ENCODE data around the gene ZCCHC14. TPM values are rescaled to one million over a fixed set of nuclear protein-coding genes. Genes with fewer than 3 reads are reported as not detected.

The ZCCHC14 gene
- total and polyA plus RNA-seq, 2 of the 8 experiments (the other 6 are each of a cell fraction or from before 2014, with no cell fraction given), result 8.2 to 28.2 TPM

DNA sequence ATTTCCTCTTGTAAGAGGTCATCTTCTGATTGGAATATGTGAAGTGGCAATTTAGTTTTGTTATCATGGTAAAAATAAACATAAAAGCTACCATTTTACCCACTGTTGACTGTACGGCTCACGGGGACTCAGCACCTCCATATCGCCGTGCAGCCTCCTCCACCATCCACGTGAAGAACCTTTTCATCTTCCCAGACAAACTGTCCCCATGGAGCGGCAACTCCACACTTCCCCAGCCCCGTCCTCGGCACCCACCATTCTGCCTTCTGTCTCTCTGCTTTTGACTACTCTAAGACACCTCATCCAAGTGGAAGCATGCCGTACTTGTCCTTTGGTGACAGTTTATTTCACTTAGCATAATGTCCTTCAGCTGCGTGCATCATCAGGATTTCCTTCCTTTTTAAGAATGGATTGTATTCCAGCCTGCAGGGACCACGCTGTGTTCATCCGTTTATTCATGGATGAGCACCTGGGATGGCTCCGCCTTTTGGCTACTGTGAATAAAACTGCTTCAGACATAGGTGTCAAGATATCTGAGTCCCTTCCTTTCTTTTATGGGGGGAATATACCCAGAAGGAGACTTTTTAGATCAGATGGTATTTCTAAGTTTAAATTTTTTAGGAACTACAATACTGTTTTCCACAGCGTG, 123.6 kb downstream of the ZCCHC14 start:
- ChIA-PET CTCF (ENCODE audit: partially characterized antibody) (interaction anchor here (2.4 kb wide), 1 partner anchor 14 kb away, joined by 7 read pairs; the partner anchor contains the start of gene FBXO31), POLR2A (ENCODE audit: partially characterized antibody) (no interaction called here)
- H2AFZ ChIP-seq (ENCODE audit: low read length), result no peak overlapping the region
- no peak overlapping the region for H3K14ac ChIP-seq (ENCODE audit: insufficient read length)
- FAIRE-seq (no peak), DNase-seq (ENCODE audit: low read depth in 1 of 2, low spot score in 2 of 2) (no peak)
- no peak for TF ChIP-seq TEAD4 (IDR thresholded peaks at IDR 0.05; ENCODE audit: low read depth, low read length)
- TF ChIP-seq CHD2 (IDR thresholded peaks at IDR 0.05; ENCODE audit: low read length), result no peak
- no peak for TF ChIP-seq ASH2L (IDR thresholded peaks at IDR 0.05; ENCODE audit: low read length)
- TF ChIP-seq CREB1 (IDR thresholded peaks at IDR 0.05), result no peak
- no peak for TF ChIP-seq EGR1 (IDR thresholded peaks at IDR 0.05; ENCODE audit: borderline replicate concordance, low read depth, low read length)
- TF ChIP-seq SIRT6 (IDR thresholded peaks at IDR 0.05; ENCODE audit: low read length), result no peak
- H2BK20ac ChIP-seq (ENCODE audit: low read length), result no peak overlapping the region
- no peaks in the 10 kb centered on the region for H3K36me3 ChIP-seq (ENCODE audit: control insufficient read depth in 2 of 4, insufficient read depth in 4 of 4, low read length in 3 of 4)
- H3K27ac ChIP-seq (ENCODE audit: low read depth, low read length), result no peak overlapping the region
- no peak overlapping the region for H3K4me2 ChIP-seq (ENCODE audit: insufficient read depth in 1 of 2, low read depth in 2 of 2, low read length in 2 of 2)
- H3K18ac ChIP-seq (ENCODE audit: extremely low read depth, low read length), result no peak overlapping the region
- no peak overlapping the region for H4K8ac ChIP-seq (ENCODE audit: extremely low read depth, insufficient read depth, low read length)
- H4K91ac ChIP-seq (replicated peaks; ENCODE audit: insufficient read length, low read length), result no peak overlapping the region
- H3K4me3 ChIP-seq (ENCODE audit: extremely low read depth in 1 of 4, insufficient read depth in 2 of 4, low read depth in 3 of 4, low read length in 4 of 4), result no peak overlapping the region
- no peak overlapping the region for H2AK5ac ChIP-seq (ENCODE audit: low read depth, low read length)
- no peaks in the 10 kb centered on the region for H3K9me3 ChIP-seq (ENCODE audit: insufficient read depth in 2 of 2, low read depth in 1 of 2, low read length in 1 of 2)
- H3K79me1 ChIP-seq (ENCODE audit: low read depth, low read length), result peaks cover 9% of the 10 kb centered on the region
- no peaks in the 10 kb centered on the region for H3K23me2 ChIP-seq (ENCODE audit: low read depth, low read length)
- H3K27me3 ChIP-seq (replicated peaks in 1 of 4; ENCODE audit: control insufficient read depth in 3 of 4, extremely low read depth in 1 of 4, insufficient read depth in 3 of 4, low read length in 3 of 4), result no peaks in the 10 kb centered on the region
- H3K4ac ChIP-seq (replicated peaks; ENCODE audit: insufficient read length, low read depth, low read length), result no peak overlapping the region
- peaks cover 4 to 15% of the 10 kb centered on the region in 2 experiments for H4K20me1 ChIP-seq (replicated peaks in 1 of 2; ENCODE audit: control insufficient read depth in 1 of 2, insufficient read depth in 2 of 2, low read length in 2 of 2)
- WGBS, 2 experiments (ENCODE audit: extremely low coverage in 1 of 2, insufficient coverage in 1 of 2, insufficient read length in 1 of 2, insufficient replicate concordance in 2 of 2, low coverage in 1 of 2, low lambda C conversion rate in 2 of 2, missing lambda C conversion rate in 1 of 2), result 90% methylated on average over 14 of the region's 14 CpGs; no CpG with 5 or more reads in 1 of the 2 experiments
- no peak overlapping the region for H4K5ac ChIP-seq (ENCODE audit: insufficient read length, low read depth, low read length)
- no peak overlapping the region for H2BK15ac ChIP-seq (ENCODE audit: low read length)
- peaks cover 0 to 9% (median 0%) of the 10 kb centered on the region in 4 experiments; a peak in 3 of 7 replicates for H3K4me1 ChIP-seq (replicated peaks in 1 of 4; ENCODE audit: control insufficient read depth in 3 of 4, insufficient read depth in 4 of 4, low read length in 3 of 4)
- no peak overlapping the region for H2BK12ac ChIP-seq (ENCODE audit: low read depth, low read length)
- no peak overlapping the region for H3K9ac ChIP-seq (replicated peaks in 1 of 4; ENCODE audit: extremely low read depth in 1 of 4, low read depth in 3 of 4, low read length in 3 of 4)
- H2BK5ac ChIP-seq (ENCODE audit: low read depth, low read length), result no peak overlapping the region
- H3K56ac ChIP-seq (replicated peaks; ENCODE audit: insufficient read length, low read depth, low read length), result no peak overlapping the region
- no peak overlapping the region for H3K23ac ChIP-seq (ENCODE audit: insufficient read length)
- H3K79me2 ChIP-seq (ENCODE audit: control insufficient read depth in 1 of 2, insufficient read depth in 2 of 2, low read length in 2 of 2), result peaks cover 0 to 37% of the 10 kb centered on the region in 2 experiments; a peak in 2 of 4 replicates
- no peak overlapping the region for H2BK120ac ChIP-seq (replicated peaks; ENCODE audit: low read depth, low read length)
